Brain pericyte (primary cell): Measurements from ENCODE around the gene B3GALT4.

ENCODE experiments used
- DNase-seq: peaks from one replicate; pipeline ENCODE4 v3.0.0-alpha.2; 2012; ENCODE audit warnings: low read depth, low spot score

Gene B3GALT4

DNA sequence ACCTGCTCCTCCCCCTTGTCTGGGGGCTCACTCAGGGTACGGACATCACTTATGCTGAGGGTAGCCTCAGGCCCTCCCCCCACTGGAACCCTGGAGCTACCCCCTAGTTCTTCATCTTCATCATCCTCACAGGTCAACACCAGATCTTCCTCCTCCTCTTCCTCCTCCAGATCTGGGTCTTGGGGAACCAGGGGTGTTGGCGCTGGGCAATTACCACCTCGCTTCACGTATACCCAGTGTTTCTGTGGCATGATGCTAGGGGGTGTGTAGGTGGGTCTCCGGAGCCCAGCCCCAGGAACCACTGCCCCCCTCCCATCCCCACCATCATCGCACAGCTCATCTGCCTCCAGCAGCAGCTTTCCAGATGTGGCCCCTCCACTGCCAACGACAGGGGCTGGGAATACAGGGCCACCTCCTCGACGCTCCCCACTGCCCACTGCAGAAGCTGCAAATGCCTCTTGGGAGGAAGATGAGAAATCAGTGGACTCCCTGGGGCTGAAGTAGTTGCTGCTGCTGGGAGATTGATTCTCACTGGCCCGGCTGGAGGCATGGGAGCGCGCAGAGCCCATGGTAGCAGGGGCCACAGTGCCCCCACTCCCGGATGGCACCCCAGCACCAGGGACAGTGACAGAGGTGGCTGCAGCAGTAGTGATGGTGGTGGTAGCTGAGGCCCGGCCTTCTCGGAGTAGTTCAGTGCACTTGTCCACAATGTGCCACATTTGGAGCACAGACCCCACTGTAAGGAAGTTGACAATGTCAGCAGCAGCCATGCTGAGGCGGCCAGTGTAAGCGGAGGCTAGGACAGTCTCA, 39.1 kb downstream of the B3GALT4 start:
- DNase-seq, result no peak

GRCh38 chr6:33316603-33317418, 39.9 kb downstream of the B3GALT4 start:
- DNase-seq, result no peak

DNA sequence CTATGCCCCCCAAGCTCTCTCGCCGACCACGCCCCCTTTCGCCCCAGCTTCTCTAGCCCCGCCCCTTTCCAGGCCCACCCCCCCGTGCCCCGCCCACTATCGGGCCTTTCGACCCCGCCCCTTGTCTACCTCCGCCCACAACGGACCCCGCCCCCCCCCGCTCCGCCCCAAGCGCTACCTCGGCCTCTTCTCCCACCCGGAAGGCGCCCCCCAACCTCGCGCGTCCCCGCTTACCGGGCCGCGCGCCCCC, 40.4 kb downstream of the B3GALT4 start:
- DNase-seq, result no peak

DNA sequence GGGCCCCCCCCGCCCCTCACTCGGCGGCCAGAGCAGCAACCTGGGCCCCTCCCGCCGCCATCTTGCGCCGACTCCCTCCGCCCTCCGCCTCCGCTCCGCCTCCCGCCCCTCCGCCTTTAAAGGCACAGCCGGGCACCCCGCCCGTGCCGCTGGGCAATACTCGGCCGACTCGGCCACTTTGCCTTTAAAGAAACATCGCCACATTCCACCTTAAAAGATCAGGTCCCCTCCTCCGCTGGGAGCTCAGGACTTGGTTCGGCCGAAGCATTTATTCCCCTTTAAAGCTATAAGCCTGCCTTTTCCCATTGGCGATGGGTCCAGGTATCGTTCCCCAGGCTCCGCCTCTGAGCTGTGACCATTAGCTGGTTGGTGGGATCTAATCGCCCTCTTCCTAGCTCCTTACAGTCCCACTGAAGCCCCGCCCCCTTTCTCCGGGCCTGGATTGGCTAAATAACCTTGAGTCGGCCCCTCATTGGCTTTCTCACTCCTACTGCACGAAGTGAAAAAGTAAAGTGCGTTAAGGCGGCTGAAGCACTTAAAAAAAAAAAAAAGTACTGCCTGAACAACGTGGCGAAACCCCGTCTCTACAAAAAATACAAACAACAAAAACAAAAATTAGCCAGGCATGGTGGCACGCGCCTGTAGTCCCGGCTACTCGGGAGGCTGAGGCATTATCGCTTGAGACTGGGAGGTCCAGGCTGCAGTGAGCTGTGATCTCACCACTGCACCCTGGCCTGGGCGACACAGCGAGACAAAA, 40.9 kb downstream of the B3GALT4 start, which contains the start of gene ZBTB22:
TSS of gene ZBTB22 (minus strand) at position 76 of the 757 bp plus-strand sequence. CDS start 828 bp downstream, outside the sequence.
- DNase-seq, result peak; percentile 97

DNA sequence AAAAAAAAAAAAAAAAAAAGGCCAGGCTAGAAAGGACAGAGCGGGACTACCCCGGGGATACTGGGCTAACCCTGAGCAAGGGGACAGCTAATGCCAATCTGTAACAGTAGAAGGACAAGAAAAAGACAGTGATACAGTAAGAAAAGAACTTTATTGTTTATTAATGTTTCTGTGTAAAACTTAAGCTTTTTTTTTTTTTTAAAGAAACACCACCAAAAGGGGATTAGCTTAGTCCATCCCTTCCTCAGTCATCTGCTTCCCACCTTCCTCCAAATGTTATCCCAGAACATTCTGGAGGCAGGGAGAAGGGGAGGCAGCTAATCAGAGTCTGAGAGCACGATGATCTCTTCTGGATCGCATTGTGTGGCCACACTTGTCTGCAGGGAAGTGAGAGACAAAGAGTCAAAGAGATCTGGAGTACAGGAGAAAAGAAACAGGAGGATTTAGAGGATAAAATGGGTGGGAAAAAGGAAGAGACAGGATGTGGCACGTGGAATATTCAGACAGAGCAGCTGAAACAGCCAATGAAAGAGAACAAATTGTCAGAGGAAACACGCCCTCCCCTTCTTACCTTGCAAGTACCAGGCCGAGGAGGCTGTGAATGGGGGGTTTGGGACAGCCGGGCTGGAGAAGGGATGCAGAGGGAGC, 41.6 kb downstream of the B3GALT4 start:
- no peak for DNase-seq

GRCh38 chr6:33319939-33320314, 43.0 kb downstream of the B3GALT4 start:
- DNase-seq, result no peak

- no peak for DNase-seq
Observed at GRCh38 chr6:33320315-33321181, 43.6 kb downstream of the B3GALT4 start.

GRCh38 chr6:33321227-33321626, 44.3 kb downstream of the B3GALT4 start:
- DNase-seq, result no peak

- DNase-seq, result no peak
Observed at GRCh38 chr6:33323623-33323948, 46.7 kb downstream of the B3GALT4 start.

- no peak for DNase-seq
Observed at GRCh38 chr6:33324125-33324524, 47.2 kb downstream of the B3GALT4 start.
